GM18858 (cell line): ENCODE measurements around the gene PSMC3IP.

Experiments used
- ATAC-seq: cut with Tn5 transposase; IDR thresholded peaks from one replicate; pipeline ENCODE4 v1.9.1; 2021; ENCODE audit not compliant: unreplicated experiment

The PSMC3IP gene

DNA sequence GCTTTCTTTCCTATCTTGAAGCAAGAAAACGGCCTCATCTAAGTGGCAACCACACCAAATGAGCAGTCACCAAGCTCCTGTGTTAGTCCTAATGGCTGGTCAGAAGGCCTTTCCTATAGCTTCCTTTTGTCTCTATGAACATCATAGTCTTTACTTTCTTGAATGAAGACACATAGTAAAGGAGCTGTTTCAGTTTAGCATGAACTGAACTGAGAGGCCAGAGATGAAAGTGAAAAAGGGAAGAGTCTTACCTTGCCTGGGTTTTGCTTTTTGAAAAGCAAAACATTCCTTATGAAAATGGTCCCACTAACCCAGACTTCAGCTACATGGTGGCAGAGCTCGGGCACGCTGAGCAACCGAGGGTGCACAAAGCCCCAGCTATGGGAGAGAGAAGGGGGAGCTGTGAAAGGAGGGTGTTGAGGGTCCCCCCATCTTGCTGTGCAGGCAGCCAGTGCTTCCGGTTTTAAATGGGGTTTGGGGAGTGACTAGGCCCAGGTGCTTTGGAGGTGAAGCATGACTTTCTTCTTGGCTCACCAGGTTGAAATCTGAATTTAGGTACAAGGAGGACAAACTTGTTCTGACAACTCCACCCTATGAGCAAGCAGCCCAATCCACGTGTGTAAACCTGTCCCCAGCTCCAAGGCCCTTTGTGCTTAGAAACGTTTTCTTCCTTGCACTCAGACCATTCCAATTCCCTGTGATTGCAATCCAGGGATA lies 9.1 kb upstream of the PSMC3IP start:
- ATAC-seq, result no peak

DNA sequence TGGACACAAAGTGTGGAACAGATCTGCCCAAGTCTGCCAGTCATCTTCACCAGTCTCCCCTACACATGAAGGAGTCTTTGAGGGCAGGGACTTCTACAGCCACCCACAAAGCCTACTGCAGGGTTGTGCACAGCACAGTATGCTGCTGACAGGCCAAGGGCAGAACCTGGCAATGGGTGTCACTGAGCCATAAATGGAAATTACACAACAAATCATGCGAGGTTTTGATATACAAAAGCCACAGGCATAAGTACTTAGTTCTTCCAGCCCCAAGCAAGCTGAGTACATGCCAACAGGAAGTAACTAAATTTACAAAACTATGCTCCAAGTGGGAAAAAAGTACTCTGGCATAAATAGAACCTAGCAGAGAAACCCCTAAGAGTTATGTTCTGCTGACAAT lies 7.8 kb upstream of the PSMC3IP start:
- ATAC-seq, result no peak

DNA sequence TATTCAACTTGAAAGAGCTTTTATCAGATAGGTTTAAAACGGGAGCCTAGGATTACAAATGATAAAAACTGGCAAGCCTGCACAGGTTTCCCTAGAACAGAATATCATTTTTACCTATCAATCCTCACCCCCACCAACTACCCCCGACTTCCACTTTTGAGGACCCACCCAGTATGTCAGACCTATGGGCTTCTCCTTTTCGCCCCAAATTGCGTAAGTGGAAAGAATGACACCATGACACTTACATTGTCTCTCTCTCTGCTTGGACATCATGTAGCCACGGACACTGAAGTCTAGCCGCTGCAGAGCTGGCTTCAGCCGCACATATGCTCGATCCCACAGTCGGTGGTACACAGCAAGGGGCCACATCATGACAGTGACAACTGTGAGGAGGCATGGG lies 7.4 kb upstream of the PSMC3IP start:
- no peak for ATAC-seq

DNA sequence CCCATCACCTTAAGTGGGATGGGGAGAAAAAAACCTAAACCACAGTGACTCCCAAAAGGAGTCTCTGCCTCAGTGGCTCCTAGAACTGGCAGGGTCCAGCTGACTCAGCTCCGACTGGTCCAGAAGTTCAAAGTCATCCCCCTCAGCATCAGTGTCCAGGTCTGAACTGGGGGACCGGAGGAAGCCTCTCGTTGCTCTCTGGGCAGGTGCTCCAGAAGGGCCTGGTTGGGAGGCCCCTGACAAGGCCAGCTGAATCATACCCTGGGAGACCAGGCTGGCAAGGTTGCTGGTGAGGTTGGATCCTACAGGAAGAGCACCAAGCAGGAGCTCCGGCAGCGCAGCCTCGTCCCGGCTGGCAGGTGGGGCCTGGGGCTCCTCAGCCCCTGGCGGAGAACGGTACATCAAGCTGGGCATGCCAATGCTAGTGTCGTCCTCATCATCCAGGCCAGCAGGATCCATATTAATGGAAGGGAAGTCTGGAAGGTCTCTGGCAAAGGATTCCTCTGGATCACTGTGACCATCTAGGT lies 4.3 kb upstream of the PSMC3IP start:
- ATAC-seq, result no peak

DNA sequence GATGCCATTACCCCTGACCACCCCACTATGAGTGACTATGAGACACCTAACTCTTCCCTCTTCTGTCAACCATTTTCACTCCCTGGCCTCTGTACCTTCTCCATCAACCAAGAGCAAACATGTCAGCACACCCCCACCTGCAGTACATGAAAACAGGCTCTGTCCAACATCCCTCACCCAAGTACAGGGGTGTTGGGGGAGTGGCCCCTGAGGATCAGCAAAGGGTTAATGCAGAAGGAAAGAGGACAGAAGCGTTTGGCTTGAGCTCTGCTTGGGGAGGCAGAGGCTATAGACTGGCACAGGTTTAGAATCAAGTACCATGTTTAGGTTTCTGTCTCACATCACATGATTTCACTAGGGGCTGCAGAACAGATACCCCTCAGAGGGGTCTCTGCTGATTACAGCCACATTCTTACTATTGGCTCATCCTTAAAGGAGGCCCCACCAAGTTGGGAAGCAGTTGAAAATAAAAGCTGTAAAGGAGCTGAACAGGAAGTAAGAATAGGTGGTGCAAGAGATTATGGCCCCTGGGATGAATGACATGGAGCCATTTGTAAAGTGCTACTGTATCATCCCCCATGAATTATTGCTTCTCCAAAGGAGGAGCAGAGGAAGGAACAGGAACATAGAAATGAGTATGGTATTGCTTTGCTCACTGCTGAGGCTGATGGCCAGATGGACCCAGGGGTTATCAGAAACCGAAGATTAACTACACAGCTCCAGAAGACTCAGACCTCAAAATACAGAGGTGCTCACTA lies 2.4 kb upstream of the PSMC3IP start:
- no peak for ATAC-seq

DNA sequence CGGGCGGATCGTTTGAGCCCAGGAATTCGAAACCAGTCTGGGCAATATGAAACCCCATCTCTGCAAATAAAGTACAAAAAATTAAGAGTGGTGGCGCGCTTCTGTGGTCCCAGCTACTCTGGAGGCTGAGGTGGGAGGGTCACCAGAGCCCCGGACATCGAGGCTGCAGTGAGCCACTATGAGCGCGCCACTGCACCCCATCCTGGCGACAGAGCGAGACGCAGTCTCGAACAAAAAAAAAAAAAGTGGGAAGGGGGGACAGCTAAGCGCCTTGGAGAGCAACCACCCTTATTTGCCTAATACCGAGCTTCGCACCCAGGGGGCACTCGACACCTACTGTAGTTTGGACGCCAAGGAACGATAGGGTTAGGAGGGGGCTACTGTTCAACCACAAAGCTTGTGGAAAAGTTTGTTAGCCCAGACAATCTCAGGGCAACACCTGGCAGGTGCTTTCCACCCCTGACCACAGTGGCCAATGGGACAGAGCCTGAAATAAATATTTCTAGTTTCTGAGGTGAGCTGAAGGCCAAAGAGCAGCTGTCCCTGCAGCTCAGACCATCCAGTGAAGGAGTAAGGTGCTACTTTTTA lies 847 bp upstream of the PSMC3IP start:
- no peak for ATAC-seq

DNA sequence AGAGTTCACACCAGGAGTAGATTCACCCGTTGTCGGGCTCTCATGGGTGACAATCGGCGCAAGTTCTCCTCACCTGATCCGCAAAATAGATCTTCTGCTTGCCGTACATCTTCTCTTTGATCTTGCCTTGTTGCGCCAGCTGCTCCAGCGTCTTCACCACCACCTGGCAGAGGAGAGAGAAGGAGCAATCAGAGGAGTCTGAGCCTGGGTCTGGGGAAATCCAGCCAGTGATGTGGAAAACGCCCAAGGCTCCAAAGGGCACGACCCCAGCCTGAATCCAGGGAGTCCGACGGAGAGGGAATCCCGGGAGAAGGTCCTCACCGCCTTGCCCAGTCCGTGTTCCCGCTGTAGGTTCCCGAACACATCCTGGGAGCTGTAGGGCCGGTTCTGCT lies 393 bp downstream of the PSMC3IP start:
- ATAC-seq, result no peak

DNA sequence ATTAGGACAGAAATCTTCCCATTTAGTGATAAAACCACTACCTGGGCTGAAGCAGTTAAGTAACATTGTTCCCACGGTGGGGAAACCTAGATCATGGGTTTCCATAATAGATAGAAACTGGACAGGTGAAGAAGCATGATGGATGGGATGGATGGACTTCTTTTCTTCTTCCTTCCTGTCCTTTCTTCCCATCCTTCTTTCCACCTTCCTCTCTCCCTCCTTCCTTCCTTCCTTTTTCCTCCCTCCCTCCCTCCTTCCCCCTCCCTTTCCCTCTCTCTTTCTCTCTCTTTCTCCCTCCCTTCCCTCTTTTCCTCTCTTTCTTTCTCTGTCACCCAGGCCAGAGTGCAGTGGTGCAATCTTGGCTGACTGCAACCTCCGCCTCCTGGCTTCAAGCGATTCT lies 3.1 kb downstream of the PSMC3IP start:
- ATAC-seq, result no peak

DNA sequence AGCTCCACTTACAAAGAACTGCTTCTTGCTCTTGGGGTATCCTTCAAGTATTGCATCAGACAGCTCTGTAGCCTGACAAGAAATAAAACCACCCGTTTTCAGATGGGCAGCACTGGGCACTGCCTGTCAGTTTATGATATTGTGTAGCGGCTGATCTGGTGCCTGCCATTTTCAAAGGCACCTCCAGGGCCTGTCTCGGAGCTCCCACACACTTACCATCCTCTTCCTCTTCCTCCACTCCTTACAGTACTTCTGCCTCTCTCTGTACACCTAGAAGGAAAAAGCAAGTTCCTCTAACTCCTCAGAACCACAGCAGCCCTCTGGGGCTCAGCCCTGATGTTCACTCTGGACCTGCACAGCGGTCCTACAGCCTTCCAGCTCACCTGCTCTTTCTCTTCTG lies 4.4 kb downstream of the PSMC3IP start:
- no peak for ATAC-seq

DNA sequence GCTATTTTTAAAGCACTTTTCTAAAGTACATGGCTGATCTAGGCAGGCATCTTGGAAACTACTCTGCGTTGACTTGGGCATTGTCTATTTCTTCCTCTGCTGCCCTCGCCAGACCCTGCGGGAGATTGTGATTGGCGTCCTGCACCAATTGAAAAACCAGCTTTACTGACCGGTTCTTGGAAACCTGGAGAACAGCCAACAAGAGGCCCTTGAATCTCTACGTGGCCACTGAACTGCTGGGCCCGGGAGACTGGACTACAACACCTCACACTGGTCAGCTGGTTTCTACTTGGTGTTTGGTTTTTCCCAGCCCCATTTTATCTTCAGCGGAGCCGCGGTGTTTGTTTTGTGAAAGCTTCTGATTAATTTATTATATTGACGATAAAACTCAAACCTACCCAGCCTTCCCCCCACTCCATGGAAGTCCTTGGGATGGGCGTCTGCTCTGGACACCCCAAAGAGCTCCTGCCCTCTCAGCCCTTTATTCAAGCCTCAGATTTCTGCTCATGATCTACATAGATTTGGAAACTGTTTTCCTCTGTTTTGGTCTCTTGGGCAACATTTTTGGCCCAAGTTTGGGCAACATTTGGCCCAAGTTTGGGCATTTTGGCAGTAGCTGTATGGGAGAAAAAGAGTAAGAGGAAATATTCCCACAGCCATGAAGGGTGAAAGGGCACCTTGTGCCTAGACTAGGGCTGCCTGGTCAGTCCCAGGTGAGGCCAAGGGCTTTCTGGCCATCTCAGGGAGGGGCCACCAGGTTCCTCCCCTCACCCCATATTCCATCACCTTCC lies 5.9 kb downstream of the PSMC3IP start:
- no peak for ATAC-seq

DNA sequence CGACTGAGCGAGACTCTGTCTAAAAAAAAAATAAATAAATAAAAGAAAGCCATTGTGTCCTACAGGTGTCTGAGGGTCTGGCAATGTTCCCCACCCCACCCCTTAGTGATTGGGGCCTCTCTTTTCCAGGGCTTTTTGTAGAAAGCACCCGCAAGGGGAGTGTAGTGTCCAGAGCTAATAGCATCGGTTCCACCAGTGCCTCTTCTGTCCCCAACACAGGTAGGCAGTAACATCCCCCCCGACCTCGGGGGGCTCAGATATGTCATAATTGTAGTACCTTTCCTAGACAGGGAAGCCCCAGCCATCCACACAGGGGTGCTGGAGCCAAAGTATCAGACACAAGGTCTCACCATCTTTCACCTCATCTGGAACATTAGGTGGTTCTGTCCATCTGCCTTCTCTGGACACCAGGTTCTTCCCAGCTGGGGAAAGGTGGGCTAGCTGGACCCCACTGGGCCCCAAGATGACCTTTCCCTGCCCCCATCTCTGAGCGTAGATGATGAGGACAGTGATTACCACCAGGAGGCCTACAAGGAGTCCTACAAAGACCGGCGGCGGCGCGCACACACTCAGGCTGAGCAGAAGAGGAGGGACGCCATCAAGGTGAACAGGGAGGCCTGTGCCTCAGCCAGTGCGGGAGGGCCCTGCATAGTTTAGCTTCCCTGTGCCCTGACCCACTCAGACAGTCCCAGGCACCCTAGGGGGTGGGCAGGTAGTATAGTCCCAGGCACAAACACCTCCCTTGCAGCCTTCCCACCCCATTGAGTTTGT lies 9.0 kb downstream of the PSMC3IP start:
- no peak for ATAC-seq

DNA sequence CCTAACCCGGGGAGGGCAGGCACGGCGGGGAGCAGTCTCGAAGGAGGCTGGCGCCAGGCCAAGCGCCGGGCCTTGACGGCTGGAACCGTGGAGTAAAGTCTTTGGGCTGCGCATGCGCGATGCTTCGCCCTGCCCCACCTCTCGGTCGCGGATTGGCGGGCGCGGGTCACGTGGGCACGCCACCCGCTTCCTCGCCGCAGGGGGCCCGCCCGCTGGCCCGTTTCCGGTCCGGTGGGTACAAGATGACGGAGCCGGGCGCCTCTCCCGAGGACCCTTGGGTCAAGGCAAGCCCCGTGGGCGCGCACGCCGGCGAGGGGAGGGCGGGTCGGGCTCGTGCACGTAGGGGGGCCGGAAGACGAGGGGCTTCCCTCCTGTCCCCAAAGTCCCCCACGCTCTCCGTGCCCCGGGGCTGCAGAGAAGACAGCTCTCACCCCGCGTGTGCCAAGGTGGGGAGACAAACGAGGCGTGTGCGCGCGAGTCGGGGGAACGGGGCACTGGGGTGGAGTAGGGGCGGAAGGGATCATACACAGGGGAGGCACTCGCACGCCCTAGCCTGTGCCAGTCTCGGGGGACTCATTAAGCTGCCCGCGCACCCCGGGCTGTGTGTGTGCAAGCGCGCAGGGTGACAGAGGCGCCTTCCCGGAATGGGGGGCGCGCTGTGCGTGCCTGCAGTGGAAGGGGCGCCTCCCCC lies 10.5 kb downstream of the PSMC3IP start, which contains the start of gene MLX:
TSS of gene MLX (plus strand) at position 218 of the 691 bp plus-strand sequence. CDS start at position 243, 25 bp downstream.
- ATAC-seq, result no peak

DNA sequence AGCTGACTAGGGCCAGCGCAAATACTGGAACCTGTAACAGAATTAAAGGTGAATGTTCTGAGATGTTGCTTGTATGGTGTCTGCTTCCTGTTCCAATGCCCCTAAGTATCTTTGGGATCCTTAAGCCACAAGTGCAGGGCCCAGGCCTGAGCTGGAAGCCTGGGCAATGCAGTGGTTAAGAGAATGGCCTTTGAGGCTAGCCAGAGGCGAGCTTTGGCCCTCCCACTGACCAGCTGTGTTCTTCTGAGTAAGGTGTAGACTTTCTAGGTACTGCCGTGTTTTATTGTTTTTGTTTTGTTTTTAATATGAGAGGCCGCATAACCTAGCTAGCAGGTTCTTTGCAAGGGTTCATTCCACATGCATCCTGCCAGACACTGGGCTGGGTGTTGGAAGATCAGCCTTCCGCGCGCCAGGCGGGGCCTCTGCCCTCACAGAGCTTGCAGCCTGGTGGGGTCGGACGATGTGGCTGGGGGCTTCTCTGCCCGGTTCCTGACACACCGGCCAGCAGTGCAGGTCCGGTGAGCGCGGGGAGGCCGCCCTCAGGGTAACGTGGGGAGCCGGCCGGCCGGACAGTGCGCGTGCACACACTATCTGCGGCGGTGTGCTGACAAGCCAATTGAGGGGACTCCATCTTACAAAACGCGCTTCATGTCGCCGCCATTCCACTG lies 11.2 kb downstream of the PSMC3IP start:
- no peak for ATAC-seq

DNA sequence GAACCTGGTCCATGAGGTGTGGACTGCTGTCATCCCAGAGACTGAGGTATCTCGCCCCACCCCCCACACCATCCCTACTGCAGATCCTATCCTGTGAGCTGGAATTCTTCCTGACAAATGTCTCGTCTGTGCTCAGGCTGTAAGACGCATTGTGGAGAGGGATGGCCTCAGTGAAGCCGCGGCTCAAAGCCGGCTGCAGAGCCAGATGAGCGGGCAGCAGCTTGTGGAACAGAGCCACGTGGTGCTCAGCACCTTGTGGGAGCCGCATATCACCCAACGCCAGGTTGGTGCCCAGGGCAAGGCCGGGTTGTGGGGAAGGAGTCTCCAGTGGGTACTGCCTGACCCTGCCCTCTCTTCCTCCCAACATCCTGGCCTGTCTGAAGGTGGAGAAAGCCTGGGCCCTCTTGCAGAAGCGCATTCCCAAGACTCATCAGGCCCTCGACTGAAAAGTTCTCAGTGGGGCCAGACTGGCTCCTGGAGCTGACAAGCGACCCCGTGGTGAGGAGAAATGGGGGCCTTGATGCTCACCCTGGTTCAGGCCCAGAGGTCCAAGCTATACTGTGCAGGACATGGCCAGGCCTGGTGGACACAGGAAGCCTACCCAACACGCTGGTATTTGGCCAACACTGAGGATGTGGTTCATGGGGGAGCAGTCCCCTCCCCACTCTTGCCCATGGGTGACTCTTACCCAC lies 11.9 kb downstream of the PSMC3IP start:
- ATAC-seq, result no peak

DNA sequence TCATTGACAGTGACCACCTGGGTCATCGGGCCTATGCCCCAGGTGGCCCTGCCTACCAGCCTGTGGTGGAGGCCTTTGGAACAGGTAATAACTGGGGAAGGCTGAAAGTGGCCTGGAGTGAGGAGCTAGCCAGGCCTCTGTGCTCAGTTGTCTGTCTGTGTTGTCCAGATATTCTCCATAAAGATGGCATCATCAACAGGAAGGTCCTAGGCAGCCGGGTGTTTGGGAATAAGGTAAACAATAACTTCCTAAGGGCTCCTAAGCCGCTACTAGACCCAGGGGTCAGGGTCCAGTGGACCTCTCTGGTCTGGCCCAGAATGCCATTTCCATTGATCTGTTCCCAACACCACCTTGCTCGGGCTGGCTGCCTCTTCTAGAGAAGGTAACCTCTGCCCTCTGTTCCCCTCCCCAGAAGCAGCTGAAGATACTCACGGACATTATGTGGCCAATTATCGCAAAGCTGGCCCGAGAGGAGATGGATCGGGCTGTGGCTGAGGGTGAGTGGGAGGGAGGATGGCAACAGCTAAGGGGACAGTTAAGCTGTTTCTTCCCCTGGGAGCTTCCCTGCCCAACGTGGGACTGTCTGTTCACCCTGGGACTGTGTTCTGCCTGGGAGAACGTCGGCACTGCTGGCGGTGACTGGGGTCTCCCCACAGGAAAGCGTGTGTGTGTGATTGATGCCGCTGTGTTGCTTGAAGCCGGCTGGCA lies 12.6 kb downstream of the PSMC3IP start:
- ATAC-seq, result no peak

DNA sequence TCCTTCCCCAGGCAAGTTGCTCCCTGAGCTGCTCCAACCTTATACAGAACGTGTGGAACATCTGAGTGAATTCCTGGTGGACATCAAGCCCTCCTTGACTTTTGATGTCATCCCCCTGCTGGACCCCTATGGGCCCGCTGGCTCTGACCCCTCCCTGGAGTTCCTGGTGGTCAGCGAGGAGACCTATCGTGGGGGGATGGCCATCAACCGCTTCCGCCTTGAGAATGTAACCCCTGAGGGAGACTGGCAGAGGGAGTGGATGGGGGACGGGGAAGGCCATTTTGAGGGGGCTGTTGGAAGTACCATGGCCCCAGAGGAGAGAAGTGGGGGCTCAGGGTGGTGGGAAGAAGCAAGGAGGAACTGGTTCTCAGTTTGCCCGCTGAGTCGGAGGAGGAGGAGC lies 13.6 kb downstream of the PSMC3IP start:
- ATAC-seq, result no peak

DNA sequence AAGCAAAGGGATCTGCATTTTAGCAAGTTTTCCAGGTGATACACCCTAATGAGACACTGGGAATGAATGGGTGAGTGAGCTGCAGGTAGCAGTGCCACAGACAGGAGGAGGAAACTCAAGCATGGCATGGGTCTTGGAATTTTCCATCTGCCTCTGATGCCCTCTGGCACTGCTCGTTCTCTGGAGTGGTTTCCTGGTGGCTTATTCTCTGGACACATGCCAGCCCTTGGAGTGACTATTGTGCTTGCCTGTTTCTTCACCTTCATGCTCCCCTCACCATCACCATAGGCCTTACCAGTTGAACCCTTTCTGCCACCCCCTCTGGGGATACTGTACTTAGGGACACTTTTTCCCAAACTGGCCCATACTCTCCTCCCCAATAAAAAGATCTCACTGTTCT lies 14.0 kb downstream of the PSMC3IP start:
- ATAC-seq, result no peak

DNA sequence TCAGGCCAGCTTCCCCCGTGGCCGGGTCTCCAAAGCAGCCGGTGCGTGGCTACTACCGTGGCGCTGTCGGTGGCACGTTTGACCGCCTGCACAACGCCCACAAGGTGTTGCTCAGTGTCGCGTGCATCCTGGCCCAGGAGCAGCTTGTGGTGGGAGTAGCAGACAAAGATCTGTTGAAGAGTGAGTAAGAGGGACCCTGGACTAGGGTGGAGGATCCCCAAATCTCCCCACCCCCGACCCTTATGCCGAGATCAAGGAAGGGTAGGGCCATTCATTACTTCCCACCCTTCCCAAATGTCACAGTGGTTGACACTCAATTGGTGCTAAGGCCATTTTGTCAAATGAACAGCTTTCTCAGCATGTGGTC lies 14.4 kb downstream of the PSMC3IP start:
- ATAC-seq, result no peak
